M059J (cell line): ENCODE results near the gene ANO2. TPM values are rescaled to one million over a fixed set of nuclear protein-coding genes. Genes with fewer than 3 reads are reported as not detected.

Source experiments
- DNase-seq: peaks from one replicate; pipeline ENCODE4 v3.0.0-alpha.2; 2012; ENCODE audit warnings: low read depth
- total RNA-seq: library from RNA; depleted of rRNA; stranded (reverse); fragments of >200 nt; shearing (Covaris generic); gene quantifications from 2 replicates; pipeline ENCODE4 v1.2.3, GENCODE V29; 2014

Gene ANO2
- total RNA-seq, 1 experiment from 2014 or later, result 0.86 TPM

DNA sequence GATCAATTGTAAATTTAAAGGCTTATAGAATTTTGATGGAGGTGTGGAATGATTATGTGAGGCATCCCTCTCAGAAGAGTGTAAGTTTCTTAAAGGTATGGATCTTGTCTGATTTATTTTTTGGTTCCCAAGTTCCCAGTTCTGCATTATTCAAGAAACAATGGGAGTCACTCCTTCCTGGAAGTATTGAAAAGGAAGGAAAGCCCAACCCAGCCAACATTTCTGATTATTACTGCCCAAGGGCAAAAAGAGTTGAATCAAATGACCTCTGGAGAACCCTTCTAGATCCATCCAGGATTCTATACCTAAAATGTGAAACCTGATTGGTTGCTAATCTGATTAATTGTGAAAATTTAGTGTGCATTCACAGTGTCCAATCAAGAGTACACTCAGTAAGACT is 166.2 kb downstream of the ANO2 start:
- no peak for DNase-seq

DNA sequence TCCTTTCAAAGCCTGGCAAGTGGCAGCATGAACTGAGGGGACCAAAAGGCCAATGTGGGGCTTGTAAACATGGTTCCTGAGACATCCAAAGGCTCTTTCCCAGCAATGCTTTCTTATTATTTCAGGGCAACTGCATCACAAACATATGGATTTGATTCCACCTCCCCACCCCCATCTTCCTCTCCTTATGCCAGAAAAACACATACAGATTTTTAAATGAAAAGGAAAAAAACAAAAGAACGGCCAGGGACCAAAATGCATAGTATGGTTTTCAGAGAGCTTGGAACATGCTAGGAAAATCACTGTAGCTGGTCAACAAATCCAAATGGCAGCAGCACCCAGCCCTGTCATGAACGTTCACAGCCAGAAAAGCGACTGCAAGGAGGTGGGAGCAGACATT is 167.6 kb downstream of the ANO2 start:
- no peak for DNase-seq

DNA sequence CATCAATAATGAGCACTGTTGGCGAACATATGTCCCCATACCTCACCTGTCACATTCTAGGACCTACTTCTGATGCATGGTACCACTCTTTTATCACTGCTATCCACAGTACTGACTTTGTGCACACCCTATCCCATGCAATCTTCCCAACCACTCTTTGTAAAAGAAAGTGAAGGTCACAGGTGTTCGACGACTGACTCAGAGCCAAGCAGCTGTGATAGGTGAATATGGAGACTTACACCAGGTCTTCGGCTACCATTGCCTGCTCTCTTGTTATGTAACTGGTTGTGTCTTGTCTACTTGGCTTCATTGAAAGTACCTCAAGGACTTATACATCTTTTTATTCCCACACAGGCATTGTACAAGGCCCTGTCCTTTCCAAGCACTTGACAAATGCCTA is 169.0 kb downstream of the ANO2 start:
- DNase-seq, result no peak

DNA sequence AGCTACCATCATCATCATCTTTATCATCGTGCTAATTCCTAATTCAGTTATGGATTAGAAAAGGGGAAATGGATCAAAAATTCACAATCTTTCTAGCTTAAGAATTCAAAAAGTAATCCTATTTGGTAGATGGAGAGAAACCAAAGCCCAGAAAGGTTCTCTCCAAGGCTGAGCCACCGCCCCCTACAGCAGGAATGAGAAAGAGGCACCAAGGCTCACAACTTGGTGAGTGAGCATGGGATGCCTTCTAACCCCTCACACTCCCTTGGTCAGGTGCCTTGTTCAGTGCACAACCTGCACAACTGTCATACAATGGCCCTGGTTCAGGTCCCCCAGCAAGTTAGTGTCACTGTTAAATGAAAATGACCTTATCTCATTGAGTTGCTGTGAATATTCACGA is 171.5 kb downstream of the ANO2 start:
- no peak for DNase-seq

DNA sequence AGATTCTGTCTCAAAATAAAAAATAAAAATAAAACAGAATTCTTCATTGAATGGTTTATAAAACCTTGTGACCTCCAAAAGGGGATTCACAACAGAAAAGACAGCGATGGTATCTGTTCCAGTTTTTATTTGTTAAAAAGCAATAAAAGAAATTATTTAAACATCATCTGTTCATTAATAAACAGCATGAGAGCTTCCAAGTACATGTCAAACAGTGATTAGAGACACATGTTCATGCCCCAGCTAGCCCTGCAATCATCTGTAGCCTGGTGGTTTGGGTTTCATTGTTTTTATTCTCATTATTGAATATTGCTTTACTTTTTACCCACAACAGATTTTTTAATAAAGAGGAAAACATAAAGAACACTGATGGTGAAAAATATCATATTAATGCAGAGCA is 173.3 kb downstream of the ANO2 start:
- DNase-seq, result no peak

DNA sequence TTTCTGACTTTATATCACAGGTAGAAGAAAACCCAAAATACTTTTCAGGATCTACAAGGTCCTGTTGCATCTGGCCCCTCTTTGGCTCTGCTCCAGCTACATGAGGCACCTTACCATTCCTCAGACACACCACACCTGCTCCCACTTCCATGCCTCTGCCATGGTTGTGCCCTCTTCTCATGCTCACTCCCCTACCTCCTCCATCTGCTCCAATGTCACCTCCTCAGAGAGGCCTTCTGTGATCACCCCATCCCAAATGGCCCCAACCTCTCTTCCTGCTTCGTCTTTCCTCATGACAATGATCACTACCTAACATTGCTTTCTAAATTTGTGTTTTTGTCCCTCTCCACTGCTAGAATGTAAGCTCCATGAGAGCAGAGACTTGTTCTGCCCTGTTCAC is 174.3 kb downstream of the ANO2 start:
- DNase-seq, result no peak

DNA sequence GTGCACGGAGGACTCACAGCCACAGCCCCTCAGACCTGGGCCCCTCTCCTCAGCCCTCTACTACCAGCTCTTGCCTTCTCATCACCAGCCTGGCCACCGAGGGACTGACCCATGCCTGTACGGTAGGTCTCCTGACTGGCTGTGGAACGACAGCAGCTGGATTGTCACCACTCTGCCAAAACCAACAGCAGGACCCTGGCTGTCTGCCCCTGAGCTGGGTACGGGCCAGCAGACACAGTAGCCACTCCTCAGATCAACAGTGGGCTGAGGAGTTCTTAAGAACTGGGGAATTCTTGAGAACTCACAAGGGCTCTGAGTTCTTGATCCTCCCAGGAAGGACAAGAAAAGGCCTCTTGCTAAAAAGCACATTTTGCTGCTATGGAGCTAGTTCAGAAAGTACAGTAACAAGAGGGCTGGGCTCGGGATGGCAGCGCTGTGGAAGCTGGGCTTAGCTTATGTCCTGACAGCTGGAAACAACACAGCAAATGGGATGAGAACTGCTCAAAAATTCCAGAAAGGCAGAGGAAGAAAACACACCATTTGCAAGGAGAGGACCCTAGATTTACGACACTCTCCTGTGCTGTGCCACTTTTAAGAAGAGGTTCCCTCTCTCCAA is 176.4 kb downstream of the ANO2 start:
- DNase-seq, result no peak

DNA sequence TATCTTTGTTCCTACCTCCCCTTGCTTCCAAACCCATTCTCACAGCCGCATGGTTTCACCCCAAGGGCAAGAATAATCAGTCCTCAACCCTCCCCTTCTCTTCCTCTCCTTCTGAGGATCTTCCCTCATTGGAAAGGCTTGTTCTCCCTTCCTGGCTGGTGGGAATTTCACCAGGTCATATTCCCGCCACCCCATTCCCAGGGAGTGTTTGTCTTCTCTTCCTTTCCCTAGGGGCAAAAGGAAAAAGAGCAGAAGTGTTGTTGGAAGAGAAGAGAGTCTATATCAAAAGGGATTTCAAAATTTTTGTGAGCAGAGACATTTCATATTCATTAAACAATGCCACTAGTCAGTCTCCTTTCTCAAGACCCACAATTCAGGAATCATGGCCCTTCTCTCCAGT is 176.9 kb downstream of the ANO2 start:
- DNase-seq, result no peak

DNA sequence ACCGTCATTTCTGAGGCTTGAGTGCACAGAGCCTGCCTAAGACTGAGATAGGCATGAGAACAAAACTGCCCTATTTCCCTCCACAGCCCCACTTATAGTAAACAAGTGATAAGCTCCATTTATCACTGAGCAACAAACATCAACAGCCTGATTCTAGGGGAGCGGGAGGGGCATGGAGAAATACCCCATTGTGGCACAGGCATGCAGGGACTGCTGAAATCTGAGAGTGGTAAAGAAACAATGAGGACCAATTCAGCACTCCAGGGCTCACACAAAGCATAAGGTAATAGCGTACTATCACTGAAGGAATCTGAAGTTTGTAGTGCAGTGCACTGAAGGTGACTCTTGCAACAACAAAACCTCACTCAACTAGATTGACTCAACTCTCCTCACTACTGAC is 186.7 kb downstream of the ANO2 start:
- no peak for DNase-seq

DNA sequence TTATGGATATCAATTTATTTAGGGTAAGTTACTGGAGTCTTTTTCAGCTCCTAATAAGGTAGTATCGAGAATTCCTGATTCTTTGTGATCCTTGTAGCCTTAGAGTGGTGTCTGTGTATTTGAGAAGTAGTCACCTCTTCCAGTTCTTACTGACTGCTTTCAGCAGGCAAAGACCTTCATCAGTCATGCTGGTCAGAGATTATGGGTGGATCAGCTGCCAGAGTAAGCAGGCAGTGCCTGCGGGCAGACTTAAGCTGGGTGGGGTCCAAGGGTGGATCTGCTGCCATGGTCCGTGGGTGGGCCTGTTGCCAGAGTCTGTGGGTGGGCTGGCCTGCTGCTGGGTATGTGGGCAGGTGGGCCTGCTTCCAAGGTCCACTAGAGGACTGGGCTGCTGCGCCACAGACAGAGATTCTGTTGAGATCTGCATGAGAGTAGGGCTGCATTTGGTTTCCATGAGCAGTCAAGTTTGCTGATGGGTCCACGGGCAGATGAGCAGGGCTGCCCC is 188.7 kb downstream of the ANO2 start:
- DNase-seq, result no peak

DNA sequence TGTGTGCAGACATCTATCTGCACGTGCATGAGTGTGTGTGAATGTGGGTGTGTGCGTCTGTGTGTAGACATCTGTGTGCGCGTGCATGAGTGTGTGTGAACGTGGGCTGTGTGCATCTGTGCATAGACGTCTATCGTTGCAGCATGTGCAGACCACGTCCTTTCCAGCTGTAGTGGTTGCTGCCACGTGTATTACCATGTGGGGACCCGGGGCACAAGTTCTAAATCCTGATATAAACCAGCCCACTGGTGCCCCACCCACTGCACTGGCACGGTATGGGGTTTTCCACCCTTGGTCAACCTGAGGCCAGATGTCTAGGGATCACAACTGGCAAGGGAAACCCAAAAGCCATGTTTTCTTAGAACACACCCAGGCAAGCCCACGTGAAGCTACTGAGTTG is 197.0 kb downstream of the ANO2 start:
- no peak for DNase-seq

DNA sequence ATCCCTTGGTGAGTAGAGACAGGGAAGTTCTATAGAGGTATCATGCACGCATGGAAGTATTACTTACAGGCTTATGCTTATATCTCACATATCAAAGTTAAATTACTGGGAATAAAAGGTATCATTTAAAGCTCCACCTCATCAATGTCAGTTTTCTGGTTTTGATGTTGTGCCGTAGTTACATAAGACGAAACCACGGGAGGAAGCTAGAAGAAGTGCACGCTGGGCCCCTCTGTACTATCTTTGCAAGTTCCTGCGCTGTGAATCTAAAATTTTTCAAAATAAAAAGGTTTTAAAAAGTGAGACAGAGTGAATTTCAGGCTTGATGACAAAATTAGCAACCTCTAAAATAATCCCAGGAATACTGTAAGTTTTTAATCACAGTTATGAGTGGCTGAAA is 198.1 kb downstream of the ANO2 start:
- DNase-seq, result no peak

DNA sequence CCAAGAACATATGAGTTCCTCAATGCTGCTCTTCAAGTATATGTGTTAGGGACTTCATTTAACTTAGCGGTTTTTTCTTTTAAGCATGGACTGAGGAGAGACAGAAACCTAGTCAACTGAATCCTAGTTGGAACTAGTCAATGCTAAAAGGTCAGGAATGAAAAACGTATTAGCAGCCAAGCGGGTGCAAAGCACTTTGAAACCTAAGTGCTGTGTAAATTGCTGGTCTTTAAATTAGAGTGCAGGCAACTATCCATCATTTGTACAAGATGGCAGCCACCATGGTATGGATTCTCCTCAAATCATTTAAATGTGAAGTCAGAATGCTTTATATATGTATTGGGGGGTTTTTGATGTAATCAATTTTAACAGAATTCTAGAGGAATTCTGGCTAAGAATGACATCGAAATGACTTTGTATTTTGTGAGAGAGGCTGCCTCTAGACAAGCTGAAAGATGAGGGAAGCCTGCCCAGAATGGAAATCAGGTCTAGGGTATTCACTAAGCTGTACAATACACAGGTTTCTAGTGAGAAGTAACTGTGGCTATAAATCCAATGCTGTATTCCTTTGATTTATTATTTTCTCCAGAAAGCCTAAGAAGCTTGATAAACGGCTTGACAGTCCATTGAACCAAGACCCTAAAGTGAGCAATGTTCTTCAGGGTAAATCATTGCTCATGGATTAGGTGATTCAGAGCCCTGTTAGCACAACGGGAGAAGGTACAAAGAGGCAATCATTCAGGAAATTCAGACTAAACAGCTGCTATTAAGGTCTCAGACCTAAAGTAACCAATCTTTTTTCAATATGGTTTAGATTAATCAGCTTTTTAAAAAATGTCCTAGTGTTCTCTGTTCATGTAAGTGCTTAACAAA is 198.8 kb downstream of the ANO2 start:
- DNase-seq, result no peak

DNA sequence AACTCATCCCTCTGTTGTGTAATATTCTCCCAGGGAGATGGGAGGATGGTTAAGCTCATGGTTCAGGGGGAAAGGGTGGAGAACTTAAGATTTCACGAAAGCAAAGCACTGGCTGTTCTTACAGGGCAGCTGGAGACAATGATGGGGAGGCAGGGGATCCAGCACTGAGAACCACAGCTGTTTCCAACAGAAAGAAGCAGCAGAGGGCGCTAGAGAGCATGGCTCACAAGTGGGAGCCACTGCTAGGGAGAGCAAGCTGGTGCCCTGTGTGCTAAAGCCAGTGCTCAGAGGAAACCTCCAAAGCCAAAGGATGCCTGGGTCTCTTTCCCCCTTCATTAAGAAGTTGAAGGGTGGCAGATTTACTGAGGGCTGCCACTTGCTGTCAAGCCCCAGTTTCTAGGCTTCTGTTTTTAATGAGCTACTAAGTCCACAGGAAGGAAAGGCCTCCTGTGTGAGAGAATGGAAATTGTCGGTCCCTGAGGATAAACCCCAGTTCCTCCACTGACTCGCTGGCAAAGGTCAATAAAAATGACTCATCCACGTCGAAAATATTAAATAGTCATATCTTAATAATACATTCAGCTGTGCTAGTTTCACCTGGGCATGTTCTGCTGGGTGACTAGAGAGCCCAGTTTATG is 199.7 kb downstream of the ANO2 start:
- peak; percentile 64 for DNase-seq

DNA sequence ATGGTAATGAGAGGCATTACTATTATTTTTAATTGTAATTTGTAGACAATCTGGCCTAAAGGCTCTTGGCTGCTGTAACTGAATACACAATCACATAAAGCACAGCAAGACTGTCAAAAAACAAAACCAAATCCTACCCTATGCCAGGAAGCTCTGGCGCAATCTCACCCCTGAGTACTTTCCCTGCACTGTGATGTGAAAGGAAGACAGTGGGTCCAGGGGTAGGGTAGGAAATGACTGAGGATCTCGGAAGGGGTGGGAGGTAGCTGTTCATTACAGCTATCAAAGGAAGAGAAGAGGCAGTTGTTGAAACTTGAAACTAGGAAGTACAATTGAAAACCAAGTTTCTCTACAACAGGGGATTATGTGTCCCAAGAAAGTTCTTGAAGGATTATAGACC is 202.8 kb downstream of the ANO2 start:
- no peak for DNase-seq

DNA sequence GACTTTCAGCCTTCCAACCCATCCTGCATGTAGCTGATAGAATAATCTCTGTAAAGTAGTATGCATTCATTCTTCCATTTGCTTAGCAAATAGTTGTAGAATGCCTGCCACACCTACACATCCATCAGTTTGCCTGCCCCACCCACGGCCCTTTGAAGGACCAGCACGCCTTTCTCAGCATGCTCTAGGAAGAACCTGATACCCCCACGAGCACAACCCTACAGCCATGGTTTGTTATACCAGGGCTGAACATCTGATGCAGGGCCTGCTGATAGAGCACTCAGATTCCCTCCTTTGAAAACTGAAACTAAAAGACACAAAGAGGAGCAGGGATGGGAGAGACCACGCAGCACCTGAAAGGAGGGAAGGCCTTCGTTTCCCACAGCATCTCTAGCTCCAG is 205.1 kb downstream of the ANO2 start:
- DNase-seq, result no peak

DNA sequence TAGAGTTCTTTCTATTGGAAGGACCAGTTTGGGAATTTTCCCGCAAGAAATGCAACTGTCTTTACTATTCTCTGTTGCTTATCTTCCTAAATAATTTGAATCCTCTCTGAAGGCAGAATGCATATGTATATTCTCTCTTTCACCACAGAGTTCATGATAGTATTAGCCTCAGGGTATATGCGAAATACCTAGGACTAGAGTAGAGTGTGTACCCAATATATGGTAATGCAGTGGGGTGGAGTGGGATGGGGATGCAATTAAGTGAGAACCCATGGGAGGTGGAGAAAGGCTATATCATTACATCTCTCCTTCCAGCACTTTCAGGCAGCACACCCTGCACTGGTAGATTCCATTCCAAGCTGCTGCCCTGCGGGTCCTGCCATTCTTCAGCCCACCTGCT is 207.3 kb downstream of the ANO2 start:
- DNase-seq, result no peak

DNA sequence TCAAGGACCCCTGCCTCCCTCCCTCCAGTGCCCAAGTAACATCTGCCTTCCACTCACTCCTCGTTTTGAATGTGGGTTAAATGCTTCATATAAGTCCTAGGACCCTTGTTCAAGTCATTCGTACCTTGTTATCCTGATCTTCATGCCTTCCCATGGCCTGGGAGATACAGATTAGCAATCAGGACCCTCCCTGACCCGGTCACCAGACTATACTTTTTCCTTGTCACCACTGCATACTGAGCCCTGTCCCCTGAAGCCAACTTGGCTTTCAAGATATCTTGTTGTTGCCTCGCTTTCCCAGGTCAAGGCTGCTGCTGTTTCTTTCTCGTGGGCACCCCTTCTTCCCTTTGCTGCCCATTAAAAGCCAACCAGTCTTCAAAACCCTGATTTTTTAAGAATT is 208.5 kb downstream of the ANO2 start:
- no peak for DNase-seq

DNA sequence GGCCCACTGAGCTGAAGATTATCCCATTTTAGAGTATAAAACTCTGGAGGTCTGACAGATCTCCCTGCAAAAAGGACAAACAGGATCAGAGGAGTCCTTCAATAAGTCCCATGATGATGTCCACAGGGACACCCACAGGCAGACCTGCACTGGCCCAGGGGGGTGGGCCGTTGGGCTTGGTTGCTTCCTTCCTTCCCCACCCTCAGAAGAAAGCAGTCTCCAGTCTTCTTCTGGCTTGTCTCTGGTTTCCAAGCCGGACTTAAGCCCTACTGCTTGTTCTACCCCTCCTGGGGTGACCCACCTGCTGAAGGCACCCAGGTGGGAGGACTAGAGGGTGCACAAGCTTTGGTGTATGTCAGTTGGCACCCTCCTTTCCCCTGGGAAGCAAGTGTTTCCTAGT is 209.0 kb downstream of the ANO2 start:
- DNase-seq, result no peak

DNA sequence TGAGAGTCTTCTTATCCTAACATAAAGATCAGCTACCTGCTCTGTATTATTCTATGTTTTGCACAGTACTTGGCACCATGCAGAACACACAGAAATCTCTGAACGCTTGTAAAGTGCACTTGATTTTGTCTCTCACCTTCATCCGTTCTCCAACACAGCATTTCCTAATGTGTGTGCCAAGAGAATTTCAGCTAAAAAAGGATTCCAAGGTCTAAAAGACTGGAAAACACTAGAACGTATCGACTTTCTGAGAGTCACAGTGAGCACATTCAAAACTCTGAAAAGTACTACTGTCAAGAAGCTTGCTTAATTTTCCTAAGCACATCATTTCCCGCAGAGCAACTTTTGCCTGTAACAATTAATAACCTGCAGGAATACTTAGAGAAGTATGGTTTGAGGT is 211.1 kb downstream of the ANO2 start:
- DNase-seq, result no peak

DNA sequence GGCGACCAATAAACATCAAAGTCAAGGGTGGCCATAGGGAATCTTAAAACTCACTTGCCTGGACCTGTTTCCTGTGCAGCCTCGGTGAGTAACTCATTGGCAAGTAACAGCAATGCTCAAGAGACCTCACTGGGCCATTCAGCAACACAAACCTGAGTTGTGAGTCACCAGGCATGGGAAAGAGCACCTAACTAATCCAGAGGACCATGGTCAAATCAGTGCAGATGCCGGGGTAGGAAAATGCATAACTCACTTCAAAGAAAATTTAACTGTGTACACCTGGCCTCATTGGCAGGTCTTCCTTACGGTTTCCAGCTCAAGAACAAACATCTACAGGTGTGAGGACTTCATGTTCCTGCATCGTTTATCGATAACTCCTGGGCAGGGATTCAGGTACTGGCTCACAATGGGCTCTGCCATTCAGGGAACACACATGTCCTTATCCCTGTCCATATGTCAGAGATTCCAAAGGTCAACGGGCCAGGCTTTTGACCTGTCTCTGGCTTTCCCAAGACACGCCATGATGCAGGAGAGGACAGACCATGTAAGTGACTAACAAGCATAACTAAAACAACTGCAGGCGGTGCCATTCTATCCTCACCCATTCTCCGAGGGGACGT is 211.8 kb downstream of the ANO2 start:
- peak; percentile 77 for DNase-seq

DNA sequence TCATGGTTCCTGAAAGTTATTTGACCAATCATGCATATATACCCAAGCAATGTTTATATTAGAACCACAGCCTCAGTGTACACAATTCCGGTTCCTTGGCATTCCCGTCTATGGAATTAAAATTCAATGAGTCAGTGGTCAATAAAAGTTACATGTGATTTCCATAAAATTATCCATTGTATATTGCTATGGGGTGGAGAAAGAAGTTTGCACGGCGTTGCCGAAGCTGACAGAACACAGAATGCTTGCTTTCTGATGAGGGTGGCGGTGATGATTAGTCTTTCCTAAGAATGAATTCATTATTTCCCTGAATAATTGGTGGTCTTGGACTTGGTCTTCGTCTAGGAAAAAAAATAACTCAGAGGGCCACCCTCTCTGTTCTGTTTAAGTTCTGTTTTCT is 214.1 kb downstream of the ANO2 start:
- no peak for DNase-seq
